Measurements from ENCODE around the gene KCNMA1. TPM values are rescaled to one million over a fixed set of nuclear protein-coding genes. Genes with fewer than 3 reads are reported as not detected.

Gene KCNMA1
- total and polyA plus RNA-seq, 9 of the 15 experiments (the other 6 are each of a cell fraction or from before 2014, with no cell fraction given): 0.01 to 0.95 (median 0.15) TPM; not detected in 4

- no peak for TF ChIP-seq ZNF589 (CRISPR knock-in tag; IDR thresholded peaks at IDR 0.05; ENCODE audit: low read depth)
These were observed 433.4 kb downstream of the KCNMA1 start (continued) for GRCh38 chr10:77204171-77204570.

- peaks cover 0 to under 1% of the 10 kb centered on the region in 2 experiments; a peak in 4 of 5 replicates for H3K27me3 ChIP-seq (ENCODE audit: control insufficient read depth in 2 of 2, insufficient read depth in 2 of 2, low read length in 2 of 2)
- in situ Hi-C loops (cut with MboI) (no loop called here), intact Hi-C loops (cut with micrococcal nuclease) (no loop called here)
- no peak overlapping the region for H3K4me3 ChIP-seq
- no peaks in the 10 kb centered on the region for H3K4me1 ChIP-seq (replicated peaks in 1 of 2; ENCODE audit: control insufficient read depth in 2 of 2, insufficient read depth in 2 of 2, low read length in 2 of 2)
- 0% methylated on average over 2 of the region's 2 CpGs for WGBS (ENCODE audit: insufficient coverage, low coverage, missing lambda C conversion rate)
- H2AFZ ChIP-seq (ENCODE audit: low read depth, low read length): no peak overlapping the region
- H4K20me1 ChIP-seq (replicated peaks; ENCODE audit: control insufficient read depth, insufficient read depth, low read length): no peaks in the 10 kb centered on the region
- no peaks in the 10 kb centered on the region for H3K79me2 ChIP-seq (ENCODE audit: control insufficient read depth, insufficient read depth, low read length)
- no peak overlapping the region for H3K9ac ChIP-seq (ENCODE audit: insufficient read depth in 1 of 2, low read depth in 2 of 2, low read length in 2 of 2)
- FAIRE-seq (no peak), ATAC-seq (no peak), DNase-seq (ENCODE audit: extremely low read depth in 1 of 4, low spot score in 3 of 4) (no peak)
- no peaks in the 10 kb centered on the region for H3K9me3 ChIP-seq (replicated peaks; ENCODE audit: control insufficient read depth, insufficient read depth, low read depth, low read length)
- no peak overlapping the region for H3K27ac ChIP-seq (ENCODE audit: extremely low read depth, low read depth, low read length)
- no peaks in the 10 kb centered on the region for H3K36me3 ChIP-seq (ENCODE audit: control insufficient read depth, insufficient read depth, low read length)
- ChIA-PET CTCF (ENCODE audit: low intra/inter-chr PET ratio) (no interaction called here), POLR2A (no interaction called here)
- no peaks in the 10 kb centered on the region for H3K9me1 ChIP-seq (ENCODE audit: control insufficient read depth, insufficient read depth, low read length)
- no peak overlapping the region for H3K4me2 ChIP-seq (ENCODE audit: insufficient read depth, low read length)
- TF ChIP-seq L3MBTL2 (IDR thresholded peaks at IDR 0.05): no peak
- no peak for TF ChIP-seq MAFK (IDR thresholded peaks at IDR 0.05; ENCODE audit: low read length)
- no peak for TF ChIP-seq ZKSCAN8 (CRISPR knock-in tag; IDR thresholded peaks at IDR 0.05)
- no peak for TF ChIP-seq HCFC1 (IDR thresholded peaks at IDR 0.05; ENCODE audit: low read depth, low read length)
- no peak for TF ChIP-seq STAT5A (IDR thresholded peaks at IDR 0.05; ENCODE audit: borderline replicate concordance, low read length)
- no peak for TF ChIP-seq ZNF197 (CRISPR knock-in tag; IDR thresholded peaks at IDR 0.05; ENCODE audit: low read depth)
- no peak for TF ChIP-seq RREB1 (CRISPR knock-in tag; IDR thresholded peaks at IDR 0.05)
- no peak for TF ChIP-seq CGGBP1 (CRISPR knock-in tag; IDR thresholded peaks at IDR 0.05)
- no peak for TF ChIP-seq NCOA6 (IDR thresholded peaks at IDR 0.05)
- TF ChIP-seq DIDO1 (tag; IDR thresholded peaks at IDR 0.05; ENCODE audit: low read depth): no peak
- no TSS peak for BruUV-seq (replicated peaks)
These were observed 434.8 kb downstream of the KCNMA1 start for GRCh38 chr10:77202857-77203256.
